ENCODE data around the gene TCOF1. TPM values are rescaled to one million over a fixed set of nuclear protein-coding genes. Genes with fewer than 3 reads are reported as not detected.

Gene TCOF1
- total and polyA plus RNA-seq, 2 of the 8 experiments (the other 6 are each of a cell fraction or from before 2014, with no cell fraction given) = 35.9 to 170 TPM

DNA sequence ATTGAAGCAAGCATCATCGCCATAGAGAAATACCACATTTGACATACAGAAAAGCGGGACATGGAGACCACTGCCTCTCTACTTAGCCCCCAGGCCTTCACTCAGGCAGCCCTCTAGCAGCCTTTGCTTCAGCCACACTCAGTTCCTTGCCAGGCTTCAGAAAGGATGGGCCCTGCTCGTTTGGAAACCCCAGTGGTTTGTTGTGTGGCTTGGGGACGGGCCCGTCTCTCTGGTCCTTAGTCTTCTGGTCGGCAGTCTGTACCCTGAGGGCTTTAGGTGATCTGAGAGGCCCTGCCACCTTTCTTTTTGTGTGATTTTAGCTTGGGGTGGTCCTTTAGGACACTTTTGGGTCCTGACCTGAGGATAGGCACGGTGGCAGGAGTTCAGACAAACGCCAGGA lies 33.7 kb upstream of the TCOF1 start:
- Histone ChIP-seq H3K4me3 (ENCODE audit: extremely low read depth in 1 of 4, insufficient read depth in 2 of 4, low read depth in 3 of 4, low read length in 4 of 4) (no peak overlapping the region), H3K4me2 (ENCODE audit: insufficient read depth in 1 of 2, low read depth in 2 of 2, low read length in 2 of 2) (no peak overlapping the region), H2AFZ (ENCODE audit: low read length) (no peak overlapping the region), H3K4me1 (replicated peaks in 1 of 4; ENCODE audit: control insufficient read depth in 3 of 4, insufficient read depth in 4 of 4, low read length in 3 of 4) (peaks cover 0 to 6% (median 1%) of the 10 kb centered on the region in 4 experiments; a peak in 4 of 7 replicates), H3K18ac (ENCODE audit: extremely low read depth, low read length) (no peak overlapping the region), H3K14ac (ENCODE audit: insufficient read length) (no peak overlapping the region), H4K91ac (replicated peaks; ENCODE audit: insufficient read length, low read length) (no peak overlapping the region), H3K36me3 (ENCODE audit: control insufficient read depth in 2 of 4, insufficient read depth in 4 of 4, low read length in 3 of 4) (no peaks in the 10 kb centered on the region), H2BK120ac (replicated peaks; ENCODE audit: low read depth, low read length) (no peak overlapping the region), H2BK20ac (ENCODE audit: low read length) (no peak overlapping the region), H2BK15ac (ENCODE audit: low read length) (no peak overlapping the region), H4K5ac (ENCODE audit: insufficient read length, low read depth, low read length) (no peak overlapping the region), H2AK5ac (ENCODE audit: low read depth, low read length) (no peak overlapping the region), H3K9ac (replicated peaks in 1 of 4; ENCODE audit: extremely low read depth in 1 of 4, low read depth in 3 of 4, low read length in 3 of 4) (no peak overlapping the region), H3K23me2 (ENCODE audit: low read depth, low read length) (no peaks in the 10 kb centered on the region), H3K23ac (ENCODE audit: insufficient read length) (no peak overlapping the region), H3K79me2 (ENCODE audit: control insufficient read depth in 1 of 2, insufficient read depth in 2 of 2, low read length in 2 of 2) (no peaks in the 10 kb centered on the region), H3K27me3 (replicated peaks in 1 of 4; ENCODE audit: control insufficient read depth in 3 of 4, extremely low read depth in 1 of 4, insufficient read depth in 3 of 4, low read length in 3 of 4) (no peaks in the 10 kb centered on the region), H3K9me3 (ENCODE audit: insufficient read depth in 2 of 2, low read depth in 1 of 2, low read length in 1 of 2) (no peaks in the 10 kb centered on the region), H3K4ac (replicated peaks; ENCODE audit: insufficient read length, low read depth, low read length) (no peak overlapping the region), H2BK5ac (ENCODE audit: low read depth, low read length) (no peak overlapping the region), H3K79me1 (ENCODE audit: low read depth, low read length) (no peaks in the 10 kb centered on the region), H4K8ac (ENCODE audit: extremely low read depth, insufficient read depth, low read length) (no peak overlapping the region), H4K20me1 (replicated peaks in 1 of 2; ENCODE audit: control insufficient read depth in 1 of 2, insufficient read depth in 2 of 2, low read length in 2 of 2) (no peaks in the 10 kb centered on the region), H3K27ac (ENCODE audit: low read depth, low read length) (no peak overlapping the region), H3K56ac (replicated peaks; ENCODE audit: insufficient read length, low read depth, low read length) (no peak overlapping the region), H2BK12ac (ENCODE audit: low read depth, low read length) (no peak overlapping the region)
- POLR2A ChIA-PET (ENCODE audit: partially characterized antibody) = no interaction called here
- no peak for TF ChIP-seq KDM1A (IDR thresholded peaks at IDR 0.05; ENCODE audit: borderline replicate concordance, low read length)
- TF ChIP-seq, protein P1, sequence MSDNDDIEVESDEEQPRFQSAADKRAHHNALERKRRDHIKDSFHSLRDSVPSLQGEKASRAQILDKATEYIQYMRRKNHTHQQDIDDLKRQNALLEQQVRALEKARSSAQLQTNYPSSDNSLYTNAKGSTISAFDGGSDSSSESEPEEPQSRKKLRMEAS (IDR thresholded peaks at IDR 0.05) = no peak
- TF ChIP-seq, protein P2, sequence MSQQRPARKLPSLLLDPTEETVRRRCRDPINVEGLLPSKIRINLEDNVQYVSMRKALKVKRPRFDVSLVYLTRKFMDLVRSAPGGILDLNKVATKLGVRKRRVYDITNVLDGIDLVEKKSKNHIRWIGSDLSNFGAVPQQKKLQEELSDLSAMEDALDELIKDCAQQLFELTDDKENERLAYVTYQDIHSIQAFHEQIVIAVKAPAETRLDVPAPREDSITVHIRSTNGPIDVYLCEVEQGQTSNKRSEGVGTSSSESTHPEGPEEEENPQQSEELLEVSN (IDR thresholded peaks at IDR 0.05) = no peak
- TF ChIP-seq GABPA (IDR thresholded peaks at IDR 0.05; ENCODE audit: borderline replicate concordance, insufficient read depth, low read length) = no peak
- no peak for TF ChIP-seq SP4 (IDR thresholded peaks at IDR 0.05; ENCODE audit: low read length)
- TF ChIP-seq POLR2AphosphoS5 (IDR thresholded peaks at IDR 0.05; ENCODE audit: low read depth, low read length) = no peak
- TF ChIP-seq BRCA1 (IDR thresholded peaks at IDR 0.05; ENCODE audit: low read depth, low read length) = no peak
- no peak for TF ChIP-seq RBBP5 (IDR thresholded peaks at IDR 0.05; ENCODE audit: borderline replicate concordance, low read depth, low read length)
- no peak for TF ChIP-seq SIN3A (conservative IDR thresholded peaks at IDR 0.05 in 1 of 2, IDR thresholded peaks at IDR 0.05 in 1 of 2; ENCODE audit: low read depth in 1 of 2, low read length in 2 of 2)
- no peak for TF ChIP-seq CEBPB (IDR thresholded peaks at IDR 0.05; ENCODE audit: low read depth, low read length)
- no peak for TF ChIP-seq CBX8 (IDR thresholded peaks at IDR 0.05; ENCODE audit: borderline replicate concordance, low read depth, low read length)
- no peak for TF ChIP-seq BACH1 (IDR thresholded peaks at IDR 0.05; ENCODE audit: low read length)
- no peak for FAIRE-seq
- CTCF ChIA-PET (ENCODE audit: partially characterized antibody) = interaction anchor here (0.6 to 2.8 kb wide), 6 partner anchors 15 to 527 kb away, joined by 3 to 9 read pairs (median 6); no protein-coding TSS in a partner anchor
- 81% methylated on average over 8 of the region's 8 CpGs; no CpG with 5 or more reads in 1 of the 2 experiments for WGBS, 2 experiments (ENCODE audit: extremely low coverage in 1 of 2, insufficient coverage in 1 of 2, insufficient read length in 1 of 2, insufficient replicate concordance in 2 of 2, low coverage in 1 of 2, low lambda C conversion rate in 2 of 2, missing lambda C conversion rate in 1 of 2)
- DNase-seq (ENCODE audit: low read depth in 1 of 2, low spot score in 2 of 2) = no peak
